ENCODE results near the gene RNF208.

RNF208 gene

GRCh38 chr9:137233143-137233980, 11.3 kb upstream of the RNF208 start:
- Histone ChIP-seq H4K91ac (ENCODE audit: low read length) (no peak overlapping the region), H3K79me1 (replicated peaks; ENCODE audit: low read length, poor library complexity, severe bottlenecking) (peaks cover 14% of the 10 kb centered on the region), H3K36me3 (ENCODE audit: control insufficient read depth in 1 of 2, insufficient read depth in 2 of 2, low read depth in 1 of 2, low read length in 2 of 2) (peaks cover 0 to 3% of the 10 kb centered on the region in 2 experiments), H3K18ac (ENCODE audit: low read depth in 1 of 2, low read length in 2 of 2) (no peak overlapping the region), H3K9ac (ENCODE audit: low read length) (no peak overlapping the region), H2AK5ac (ENCODE audit: low read length, severe bottlenecking) (no peak overlapping the region), H3K4me1 (ENCODE audit: control insufficient read depth, insufficient read depth, low read depth, low read length) (peaks cover 27% of the 10 kb centered on the region), H2AFZ (ENCODE audit: low read depth, low read length) (no peak overlapping the region), H3K4ac (ENCODE audit: low read depth in 1 of 2, low read length in 2 of 2) (no peak overlapping the region), H2BK120ac (ENCODE audit: low read depth, low read length) (no peak overlapping the region), H3K4me2 (ENCODE audit: low read length, poor library complexity, severe bottlenecking) (no peak overlapping the region), H2BK12ac (ENCODE audit: low read length in 2 of 2) (no peak overlapping the region), H3K9me3 (ENCODE audit: control insufficient read depth, low read length) (no peaks in the 10 kb centered on the region), H2BK5ac (ENCODE audit: low read depth, low read length, poor library complexity, severe bottlenecking) (no peak overlapping the region), H3K23ac (ENCODE audit: low read length in 2 of 2) (no peak overlapping the region), H2BK15ac (ENCODE audit: low read depth, poor library complexity, severe bottlenecking) (no peak overlapping the region), H3K14ac (ENCODE audit: low read length in 2 of 2) (no peak overlapping the region), H3K4me3 (ENCODE audit: insufficient read depth in 1 of 2, low read depth in 1 of 2, low read length in 2 of 2) (no peak overlapping the region), H3K27ac (ENCODE audit: low read length, poor library complexity, severe bottlenecking) (no peak overlapping the region), H3K27me3 (ENCODE audit: control insufficient read depth in 1 of 2, insufficient read depth in 1 of 2, low read length in 2 of 2) (peaks cover 0 to 68% of the 10 kb centered on the region in 2 experiments), H4K8ac (ENCODE audit: low read length) (no peak overlapping the region)
- WGBS, result 88% methylated on average over 34 of the region's 40 CpGs
- no peak for DNase-seq

- no peak overlapping the region for H3K14ac ChIP-seq (ENCODE audit: low read length in 2 of 2)
- peak overlapping the region; percentile 10 for H4K91ac ChIP-seq (ENCODE audit: low read length)
- no peak overlapping the region for H2BK120ac ChIP-seq (ENCODE audit: low read depth, low read length)
- WGBS, result 91% methylated on average over 24 of the region's 24 CpGs
- H2AK5ac ChIP-seq (ENCODE audit: low read length, severe bottlenecking), result no peak overlapping the region
- H2AFZ ChIP-seq (ENCODE audit: low read depth, low read length), result no peak overlapping the region
- no peak overlapping the region for H3K23ac ChIP-seq (ENCODE audit: low read length in 2 of 2)
- H3K4me3 ChIP-seq (ENCODE audit: insufficient read depth in 1 of 2, low read depth in 1 of 2, low read length in 2 of 2), result no peak overlapping the region
- DNase-seq, result no peak
- peaks cover 0 to 73% of the 10 kb centered on the region in 2 experiments for H3K27me3 ChIP-seq (ENCODE audit: control insufficient read depth in 1 of 2, insufficient read depth in 1 of 2, low read length in 2 of 2)
- no peak overlapping the region for H4K8ac ChIP-seq (ENCODE audit: low read length)
- H3K27ac ChIP-seq (ENCODE audit: low read length, poor library complexity, severe bottlenecking), result no peak overlapping the region
- H3K79me1 ChIP-seq (replicated peaks; ENCODE audit: low read length, poor library complexity, severe bottlenecking), result peaks cover 10% of the 10 kb centered on the region
- H3K36me3 ChIP-seq (ENCODE audit: control insufficient read depth in 1 of 2, insufficient read depth in 2 of 2, low read depth in 1 of 2, low read length in 2 of 2), result peaks cover 0 to 3% of the 10 kb centered on the region in 2 experiments
- no peak overlapping the region for H3K4ac ChIP-seq (ENCODE audit: low read depth in 1 of 2, low read length in 2 of 2)
- H2BK15ac ChIP-seq (ENCODE audit: low read depth, poor library complexity, severe bottlenecking), result no peak overlapping the region
- no peak overlapping the region for H3K4me2 ChIP-seq (ENCODE audit: low read length, poor library complexity, severe bottlenecking)
- peaks cover 19% of the 10 kb centered on the region for H3K4me1 ChIP-seq (ENCODE audit: control insufficient read depth, insufficient read depth, low read depth, low read length)
- H3K9me3 ChIP-seq (ENCODE audit: control insufficient read depth, low read length), result no peaks in the 10 kb centered on the region
- H2BK5ac ChIP-seq (ENCODE audit: low read depth, low read length, poor library complexity, severe bottlenecking), result no peak overlapping the region
- no peak overlapping the region for H3K18ac ChIP-seq (ENCODE audit: low read depth in 1 of 2, low read length in 2 of 2)
- H2BK12ac ChIP-seq (ENCODE audit: low read length in 2 of 2), result no peak overlapping the region
- H3K9ac ChIP-seq (ENCODE audit: low read length), result no peak overlapping the region
Observed at GRCh38 chr9:137232510-137232909, 10.5 kb upstream of the RNF208 start.

- no peak overlapping the region for H3K4ac ChIP-seq (ENCODE audit: low read depth in 1 of 2, low read length in 2 of 2)
- H3K18ac ChIP-seq (ENCODE audit: low read depth in 1 of 2, low read length in 2 of 2), result no peak overlapping the region
- peaks cover 0 to 3% of the 10 kb centered on the region in 2 experiments for H3K36me3 ChIP-seq (ENCODE audit: control insufficient read depth in 1 of 2, insufficient read depth in 2 of 2, low read depth in 1 of 2, low read length in 2 of 2)
- H3K23ac ChIP-seq (ENCODE audit: low read length in 2 of 2), result no peak overlapping the region
- no peak overlapping the region for H2BK120ac ChIP-seq (ENCODE audit: low read depth, low read length)
- no peak for DNase-seq
- H2BK5ac ChIP-seq (ENCODE audit: low read depth, low read length, poor library complexity, severe bottlenecking), result no peak overlapping the region
- no peak overlapping the region for H3K4me3 ChIP-seq (ENCODE audit: insufficient read depth in 1 of 2, low read depth in 1 of 2, low read length in 2 of 2)
- WGBS, result 86% methylated on average over 10 of the region's 10 CpGs
- H4K91ac ChIP-seq (ENCODE audit: low read length), result no peak overlapping the region
- no peak overlapping the region for H2BK15ac ChIP-seq (ENCODE audit: low read depth, poor library complexity, severe bottlenecking)
- no peak overlapping the region for H3K9ac ChIP-seq (ENCODE audit: low read length)
- H3K4me2 ChIP-seq (ENCODE audit: low read length, poor library complexity, severe bottlenecking), result no peak overlapping the region
- no peak overlapping the region for H4K8ac ChIP-seq (ENCODE audit: low read length)
- H2AK5ac ChIP-seq (ENCODE audit: low read length, severe bottlenecking), result no peak overlapping the region
- H2BK12ac ChIP-seq (ENCODE audit: low read length in 2 of 2), result no peak overlapping the region
- no peaks in the 10 kb centered on the region for H3K9me3 ChIP-seq (ENCODE audit: control insufficient read depth, low read length)
- peaks cover 21% of the 10 kb centered on the region for H3K4me1 ChIP-seq (ENCODE audit: control insufficient read depth, insufficient read depth, low read depth, low read length)
- H3K27ac ChIP-seq (ENCODE audit: low read length, poor library complexity, severe bottlenecking), result no peak overlapping the region
- H3K27me3 ChIP-seq (ENCODE audit: control insufficient read depth in 1 of 2, insufficient read depth in 1 of 2, low read length in 2 of 2), result peaks cover 0 to 73% of the 10 kb centered on the region in 2 experiments
- H3K79me1 ChIP-seq (replicated peaks; ENCODE audit: low read length, poor library complexity, severe bottlenecking), result peaks cover 7% of the 10 kb centered on the region
- H2AFZ ChIP-seq (ENCODE audit: low read depth, low read length), result no peak overlapping the region
- no peak overlapping the region for H3K14ac ChIP-seq (ENCODE audit: low read length in 2 of 2)
Observed at GRCh38 chr9:137232101-137232500, 10.1 kb upstream of the RNF208 start.

- Histone ChIP-seq H2BK12ac (ENCODE audit: low read length in 2 of 2) (no peak overlapping the region), H4K91ac (ENCODE audit: low read length) (peak overlapping the region; percentile 2), H3K23ac (ENCODE audit: low read length in 2 of 2) (no peak overlapping the region), H3K9me3 (ENCODE audit: control insufficient read depth, low read length) (no peaks in the 10 kb centered on the region), H3K36me3 (ENCODE audit: control insufficient read depth in 1 of 2, insufficient read depth in 2 of 2, low read depth in 1 of 2, low read length in 2 of 2) (peaks cover 0 to 3% of the 10 kb centered on the region in 2 experiments), H3K27me3 (ENCODE audit: control insufficient read depth in 1 of 2, insufficient read depth in 1 of 2, low read length in 2 of 2) (peaks cover 0 to 73% of the 10 kb centered on the region in 2 experiments), H2BK5ac (ENCODE audit: low read depth, low read length, poor library complexity, severe bottlenecking) (no peak overlapping the region), H3K27ac (ENCODE audit: low read length, poor library complexity, severe bottlenecking) (no peak overlapping the region), H3K4me3 (ENCODE audit: insufficient read depth in 1 of 2, low read depth in 1 of 2, low read length in 2 of 2) (no peak overlapping the region), H3K14ac (ENCODE audit: low read length in 2 of 2) (no peak overlapping the region), H3K4ac (ENCODE audit: low read depth in 1 of 2, low read length in 2 of 2) (no peak overlapping the region), H2BK15ac (ENCODE audit: low read depth, poor library complexity, severe bottlenecking) (no peak overlapping the region), H3K4me2 (ENCODE audit: low read length, poor library complexity, severe bottlenecking) (no peak overlapping the region), H2BK120ac (ENCODE audit: low read depth, low read length) (no peak overlapping the region), H2AFZ (ENCODE audit: low read depth, low read length) (no peak overlapping the region), H2AK5ac (ENCODE audit: low read length, severe bottlenecking) (no peak overlapping the region), H4K8ac (ENCODE audit: low read length) (no peak overlapping the region), H3K9ac (ENCODE audit: low read length) (no peak overlapping the region), H3K18ac (ENCODE audit: low read depth in 1 of 2, low read length in 2 of 2) (no peak overlapping the region), H3K79me1 (replicated peaks; ENCODE audit: low read length, poor library complexity, severe bottlenecking) (peaks cover 2% of the 10 kb centered on the region), H3K4me1 (ENCODE audit: control insufficient read depth, insufficient read depth, low read depth, low read length) (peaks cover 19% of the 10 kb centered on the region)
- 92% methylated on average over 22 of the region's 23 CpGs for WGBS
- DNase-seq, result no peak
Observed at GRCh38 chr9:137231372-137232039, 9.5 kb upstream of the RNF208 start.
